Body of pancreas (tissue), 4 donors: Measurements from ENCODE around the gene PRDX2. TPM values are rescaled to one million over a fixed set of nuclear protein-coding genes. Genes with fewer than 3 reads are reported as not detected.

ENCODE experiments used
- ATAC-seq: fragments of 150-250 bp; one replicate; pipeline ENCODE4 v1.9.1; 2016
- DNase-seq, 4 donors: peaks; one replicate each; pipeline ENCODE4 v3.0.0-alpha.2; 2019
- H3K27ac ChIP-seq, 4 donors: fragments of 200-600 bp; sonication (generic); 1 replicate in 3 of 4; 2 replicates in 1 of 4; pipeline versions ENCODE4 v1.5.1 to v1.6.1; 2016 to 2019; ENCODE audit warnings: mild to moderate bottlenecking in 1 of 4, mixed read lengths in 1 of 4, moderate library complexity in 1 of 4
- H3K27me3 ChIP-seq, 2 donors: fragments of 200-600 bp; sonication (generic); one replicate each; pipeline ENCODE4 v1.6.0; 2016; ENCODE audit warnings: mild to moderate bottlenecking in 1 of 2
- H3K36me3 ChIP-seq, 2 donors: fragments of 200-600 bp; sonication (generic); replicated peaks in 1 of 2; 2 replicates each; pipeline ENCODE4 v1.5.1; 2016; ENCODE audit warnings: low read depth in 2 of 2; ENCODE audit not compliant: insufficient read depth in 1 of 2
- H3K4me1 ChIP-seq: fragments of 200-600 bp; sonication (generic); one replicate; pipeline ENCODE4 v1.6.0; 2016
- H3K4me3 ChIP-seq, 2 donors: fragments of 200-600 bp; sonication (generic); 1 replicate in 1 of 2; 2 replicates in 1 of 2; pipeline ENCODE4 v1.5.1; 2016 to 2019
- H3K9me3 ChIP-seq, 3 donors: fragments of 200-600 bp; sonication (generic); 1 replicate in 2 of 3; 2 replicates in 1 of 3; pipeline ENCODE4 v1.5.1; 2016
- POLR2A ChIP-seq, 3 donors: fragments of 450-650 bp; IDR thresholded peaks; one replicate each; pipeline ENCODE4 v1.6.1; 2016; ENCODE audit warnings: antibody characterized with exemption in 3 of 3, mild to moderate bottlenecking in 2 of 3
- WGBS, 2 donors: methylation state at CpG; one replicate each; pipeline ENCODE4 v1.1.5; 2017; 5-methylcytosine and 5-hydroxymethylcytosine counted together
- intact Hi-C: fragments of 100-400 bp; cut with DNase I; formaldehyde crosslinking; loops from one replicate; pipeline ENCODE4 v1.15.1; 2023
- total RNA-seq, 2 donors: library from RNA; depleted of rRNA; stranded (reverse); fragments of >200 nt; gene quantifications; one replicate each; pipeline ENCODE4 v1.1.0, GENCODE V29; 2016
- TF ChIP-seq, protein P1 (sequence below), 7 experiments: fragments of 450-650 bp in 4 of 7; fragments of 200-600 bp in 3 of 7; sonication (generic) in 3 of 7; IDR thresholded peaks; one replicate each; pipeline ENCODE4 v1.5.1; 2016 to 2019; ENCODE audit warnings: antibody characterized with exemption in 7 of 7

Gene PRDX2
- total RNA-seq, 2 donors from 2014 or later, result 105 to 146 TPM

GRCh38 chr19:12796146-12797071 lies 5.2 kb downstream of the PRDX2 start:
- Histone ChIP-seq H3K4me1 (peaks cover 37% of the 10 kb centered on the region), H3K4me3 (no peak overlapping the region), H3K27me3 (no peaks in the 10 kb centered on the region), H3K27ac (peak overlapping the region in 2 of 4 donors; percentile 22 to 94), H3K36me3 (no peaks in the 10 kb centered on the region), H3K9me3 (no peaks in the 10 kb centered on the region)
- peak; percentile 24 to 43 (median 34) for TF ChIP-seq POLR2A (IDR thresholded peaks at IDR 0.05)
- TF ChIP-seq, protein P1, sequence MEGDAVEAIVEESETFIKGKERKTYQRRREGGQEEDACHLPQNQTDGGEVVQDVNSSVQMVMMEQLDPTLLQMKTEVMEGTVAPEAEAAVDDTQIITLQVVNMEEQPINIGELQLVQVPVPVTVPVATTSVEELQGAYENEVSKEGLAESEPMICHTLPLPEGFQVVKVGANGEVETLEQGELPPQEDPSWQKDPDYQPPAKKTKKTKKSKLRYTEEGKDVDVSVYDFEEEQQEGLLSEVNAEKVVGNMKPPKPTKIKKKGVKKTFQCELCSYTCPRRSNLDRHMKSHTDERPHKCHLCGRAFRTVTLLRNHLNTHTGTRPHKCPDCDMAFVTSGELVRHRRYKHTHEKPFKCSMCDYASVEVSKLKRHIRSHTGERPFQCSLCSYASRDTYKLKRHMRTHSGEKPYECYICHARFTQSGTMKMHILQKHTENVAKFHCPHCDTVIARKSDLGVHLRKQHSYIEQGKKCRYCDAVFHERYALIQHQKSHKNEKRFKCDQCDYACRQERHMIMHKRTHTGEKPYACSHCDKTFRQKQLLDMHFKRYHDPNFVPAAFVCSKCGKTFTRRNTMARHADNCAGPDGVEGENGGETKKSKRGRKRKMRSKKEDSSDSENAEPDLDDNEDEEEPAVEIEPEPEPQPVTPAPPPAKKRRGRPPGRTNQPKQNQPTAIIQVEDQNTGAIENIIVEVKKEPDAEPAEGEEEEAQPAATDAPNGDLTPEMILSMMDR (IDR thresholded peaks at IDR 0.05), result peak; percentile 79 to 99 (median 98)
- DNase-seq, result peak; percentile 79 to 86 (median 81)
- intact Hi-C loops, result no loop called here
- WGBS, 2 donors, result 11% methylated on average over 11 to 18 of the region's 18 CpGs
- peak; percentile 19 for ATAC-seq

GRCh38 chr19:12794971-12795381 lies 6.6 kb downstream of the PRDX2 start:
- peak overlapping the region in 2 of 4 donors; percentile 94 to 100 for H3K27ac ChIP-seq
- no peaks in the 10 kb centered on the region for H3K27me3 ChIP-seq
- DNase-seq (no peak), ATAC-seq (no peak)
- no peaks in the 10 kb centered on the region for H3K9me3 ChIP-seq
- H3K4me3 ChIP-seq, result no peak overlapping the region
- H3K36me3 ChIP-seq, result no peaks in the 10 kb centered on the region
- 83 to 95% methylated on average over 4 to 9 of the region's 9 CpGs for WGBS, 2 donors
- intact Hi-C loops, result no loop called here
- TF ChIP-seq, protein P1 (IDR thresholded peaks at IDR 0.05), result no peak
- TF ChIP-seq POLR2A (IDR thresholded peaks at IDR 0.05), result peak in 1 of 3 donors; percentile 6
- peaks cover 36% of the 10 kb centered on the region for H3K4me1 ChIP-seq

- Histone ChIP-seq H3K4me3 (no peak overlapping the region), H3K36me3 (no peaks in the 10 kb centered on the region), H3K27me3 (no peaks in the 10 kb centered on the region), H3K27ac (peak overlapping the region; percentile 94 to 100 (median 98)), H3K9me3 (no peaks in the 10 kb centered on the region), H3K4me1 (peaks cover 37% of the 10 kb centered on the region)
- TF ChIP-seq, protein P1 (IDR thresholded peaks at IDR 0.05), result no peak
- peak in 1 of 3 donors; percentile 18 for TF ChIP-seq POLR2A (IDR thresholded peaks at IDR 0.05)
- ATAC-seq, result no peak
- DNase-seq, result no peak
- intact Hi-C loops, result no loop called here
- 59 to 64% methylated on average over 7 of the region's 7 CpGs for WGBS, 2 donors
Observed at GRCh38 chr19:12794196-12794941, 7.2 kb downstream of the PRDX2 start.

- peak; percentile 89 to 97 (median 93) for TF ChIP-seq POLR2A (IDR thresholded peaks at IDR 0.05)
- TF ChIP-seq, protein P1 (IDR thresholded peaks at IDR 0.05), result peak in 3 of 7 experiments; percentile 13 to 22 (median 16)
- DNase-seq, result peak; percentile 95 to 97 (median 96)
- Histone ChIP-seq H3K27ac (peak overlapping the region; percentile 94 to 100 (median 98)), H3K27me3 (no peaks in the 10 kb centered on the region), H3K4me3 (peak overlapping the region; percentile 87 to 91), H3K9me3 (no peaks in the 10 kb centered on the region), H3K4me1 (peaks cover 45% of the 10 kb centered on the region), H3K36me3 (no peaks in the 10 kb centered on the region)
- ATAC-seq, result peak; percentile 62
- 0 to 1% methylated on average over 8 to 59 of the region's 81 CpGs for WGBS, 2 donors
- intact Hi-C loops, result no loop called here
Observed at GRCh38 chr19:12793290-12794195, 8.1 kb downstream of the PRDX2 start.
